GM12878 (cell line): Measurements from ENCODE around the gene PRR22. TPM values are rescaled to one million over a fixed set of nuclear protein-coding genes. Genes with fewer than 3 reads are reported as not detected.

ENCODE experiments used
- ATAC-seq: fragments of 200-7000 bp; cut with Tn5 transposase; 3 replicates; pipeline ENCODE4 v1.9.1; 2020; ENCODE audit warnings: mild to moderate bottlenecking, moderate library complexity
- BruUV-seq: library from RNA; stranded (reverse); fragments of 400-500 nt; replicated peaks from 2 replicates; lab custom pipeline; 2021; lab: Mats Ljungman, UMichigan
- CTCF ChIA-PET: fragments of 300-600 bp; sonication (Branson Sonifier 250); formaldehyde crosslinking; extraction: SDS; loops from one replicate; lab custom pipeline; 2021; ENCODE audit warnings: inconsistent platforms; lab: Yijun Ruan, JAX
- POLR2A ChIA-PET: fragments of 350-600 bp; formaldehyde crosslinking; extraction: SDS; loops from one replicate; lab custom pipeline; 2021; ENCODE audit warnings: inconsistent platforms; lab: Charles Lee
- RAD21 ChIA-PET: fragments of 300-600 bp; sonication (Branson Sonifier 250); formaldehyde crosslinking; loops from one replicate; lab custom pipeline; 2023; ENCODE audit warnings: antibody characterized with exemption; ENCODE audit not compliant: unreplicated experiment; lab: Charles Lee
- SMC1A ChIA-PET: fragments of 300-600 bp; sonication (Branson Sonifier 250); formaldehyde crosslinking; loops from one replicate; lab custom pipeline; 2023; ENCODE audit not compliant: unreplicated experiment, uncharacterized antibody; lab: Charles Lee
- DNase-seq: peaks from one replicate; pipeline ENCODE4 v3.0.0-alpha.2; 2011; ENCODE audit warnings: low read depth, low spot score
- FAIRE-seq: peaks from 3 replicates; lab custom pipeline; 2011; peaks lifted over from hg19 to GRCh38; lab: Jason Lieb, UNC
- H2AFZ ChIP-seq: 2 replicates; pipeline ENCODE4 v1.6.0; 2011; ENCODE audit warnings: low read depth, low read length, control low read depth; ENCODE audit not compliant: control insufficient read depth
- H3K27ac ChIP-seq: 2 replicates; pipeline ENCODE4 v1.5.1; 2011; ENCODE audit warnings: control low read depth; ENCODE audit not compliant: control insufficient read depth, insufficient read depth
- H3K27me3 ChIP-seq, 2 experiments: replicated peaks in 1 of 2; 2 replicates each; pipeline versions ENCODE4 v1.6.0 to v1.6.1; 2011; ENCODE audit warnings: low read length in 1 of 2; ENCODE audit not compliant: control insufficient read depth in 2 of 2, insufficient read depth in 2 of 2
- H3K36me3 ChIP-seq, 2 experiments: 2 replicates each; pipeline ENCODE4 v1.5.1; 2011; ENCODE audit warnings: low read length in 1 of 2; ENCODE audit not compliant: control insufficient read depth in 2 of 2, insufficient read depth in 2 of 2
- H3K4me1 ChIP-seq: 2 replicates; pipeline ENCODE4 v1.6.1; 2011; ENCODE audit warnings: mild to moderate bottlenecking, low read length, moderate library complexity, mixed read lengths; ENCODE audit not compliant: control insufficient read depth, insufficient read depth
- H3K4me2 ChIP-seq: 2 replicates; pipeline ENCODE4 v1.6.0; 2011; ENCODE audit warnings: control low read depth; ENCODE audit not compliant: control insufficient read depth, insufficient read depth
- H3K4me3 ChIP-seq: fragments of 200-600 bp; sonication (generic); 2 replicates; pipeline ENCODE4 v1.5.1; 2016
- H3K79me2 ChIP-seq: 2 replicates; pipeline ENCODE4 v1.6.0; 2011; ENCODE audit warnings: low read length; ENCODE audit not compliant: control insufficient read depth, insufficient read depth
- H3K9ac ChIP-seq: 2 replicates; pipeline ENCODE4 v1.8.0; 2011; ENCODE audit warnings: low read length, control low read depth, mixed read lengths; ENCODE audit not compliant: control insufficient read depth, insufficient read depth
- H3K9me3 ChIP-seq: replicated peaks from 3 replicates; pipeline ENCODE4 v1.5.1; 2011; ENCODE audit warnings: mild to moderate bottlenecking, low read length; ENCODE audit not compliant: control insufficient read depth, insufficient read depth
- H4K20me1 ChIP-seq: 2 replicates; pipeline ENCODE4 v1.6.0; 2011; ENCODE audit not compliant: control insufficient read depth, insufficient read depth
- BCL11A ChIP-seq: IDR thresholded peaks from 2 replicates; pipeline ENCODE4 v1.6.1; 2011; ENCODE audit warnings: low read depth, low read length
- E2F4 ChIP-seq: IDR thresholded peaks from 2 replicates; pipeline ENCODE4 v1.6.1; 2012; ENCODE audit warnings: low read depth, low read length, improper control_type of control experiment
- GABPA ChIP-seq: IDR thresholded peaks from 2 replicates; pipeline ENCODE4 v1.6.1; 2014; ENCODE audit warnings: antibody characterized with exemption, low read depth, mild to moderate bottlenecking, inconsistent platforms
- GATAD2B ChIP-seq: fragments of 450-650 bp; conservative IDR thresholded peaks from 2 replicates; pipeline ENCODE4 v1.6.1; 2017; ENCODE audit warnings: low read depth, mild to moderate bottlenecking, moderate library complexity
- IKZF2 ChIP-seq, 2 experiments: fragments of 450-650 bp; IDR thresholded peaks; 2 replicates each; pipeline ENCODE4 v1.6.1; 2017; ENCODE audit warnings: mild to moderate bottlenecking in 2 of 2, moderate library complexity in 2 of 2
- IRF4 ChIP-seq: IDR thresholded peaks from 2 replicates; pipeline ENCODE4 v1.6.1; 2011; ENCODE audit warnings: low read depth, low read length
- MTA3 ChIP-seq: IDR thresholded peaks from 2 replicates; pipeline ENCODE4 v1.6.1; 2012; ENCODE audit warnings: low read length, inconsistent platforms, borderline replicate concordance
- MXI1 ChIP-seq: fragments of 150-350 bp; IDR thresholded peaks from 2 replicates; pipeline ENCODE4 v1.6.1; 2011; ENCODE audit warnings: low read depth, mild to moderate bottlenecking, inconsistent platforms, low read length, improper control_type of control experiment
- NBN ChIP-seq: fragments of 450-650 bp; IDR thresholded peaks from 2 replicates; pipeline ENCODE4 v1.6.1; 2016
- REST ChIP-seq: IDR thresholded peaks from 2 replicates; pipeline ENCODE4 v1.6.1; 2012; ENCODE audit warnings: mild to moderate bottlenecking, low read depth, low read length
- WRNIP1 ChIP-seq: IDR thresholded peaks from 2 replicates; pipeline ENCODE4 v1.6.1; 2011; ENCODE audit warnings: low read depth, low read length, improper control_type of control experiment, borderline replicate concordance
- YBX1 ChIP-seq: fragments of 450-650 bp; IDR thresholded peaks from 2 replicates; pipeline ENCODE4 v1.6.1; 2016; ENCODE audit warnings: antibody characterized with exemption
- ZBTB4 ChIP-seq: fragments of 450-650 bp; formaldehyde crosslinking; IDR thresholded peaks from 2 replicates; pipeline ENCODE4 v1.4.0; 2022; ENCODE audit warnings: mild to moderate bottlenecking, moderate library complexity
- ZNF217 ChIP-seq: fragments of 450-650 bp; IDR thresholded peaks from 2 replicates; pipeline ENCODE4 v1.6.1; 2017; ENCODE audit warnings: antibody characterized with exemption, mild to moderate bottlenecking
- ZNF384 ChIP-seq: IDR thresholded peaks from 2 replicates; pipeline ENCODE4 v1.6.1; 2012; ENCODE audit warnings: low read depth, mild to moderate bottlenecking, low read length, improper control_type of control experiment, borderline replicate concordance
- WGBS: methylation state at CpG from one replicate; pipeline ENCODE4 v1.1.6; 2016; ENCODE audit warnings: low lambda C conversion rate; ENCODE audit not compliant: insufficient replicate concordance, insufficient coverage; ENCODE audit errors: missing lambda C conversion rate; 5-methylcytosine and 5-hydroxymethylcytosine counted together
- in situ Hi-C: fragments of 300-500 bp; cut with MboI; formaldehyde crosslinking; loops from 9 replicates; pipeline ENCODE4 v1.14.3; 2018; ENCODE audit warnings: mixed read lengths
- intact Hi-C: fragments of 100-400 bp; cut with micrococcal nuclease; formaldehyde crosslinking; loops from one replicate; pipeline ENCODE4 v1.14.2; 2022; ENCODE audit not compliant: unreplicated experiment
- polyA plus RNA-seq, 11 experiments: library from polyadenylated mRNA; depleted of rRNA in 4 of 11; unstranded in 6 of 11; stranded (reverse) in 5 of 11; fragments of >200 nt; fragmentation: Nextera tagmentation in 4 of 11; fragmentation: Illumina TruSeq in 1 of 11; extraction: Ambion mirVana in 4 of 11; extraction: Trizol in 1 of 11; gene quantifications; 1 replicate in 1 of 11; 2 replicates in 10 of 11; pipeline versions ENCODE4 v1.2.1 to v1.2.3, GENCODE V29; 2011 to 2016; ENCODE audit warnings: inconsistent platforms in 2 of 11, missing spikeins in 2 of 11, low read depth in 1 of 11
- total RNA-seq, 4 experiments: library from RNA; depleted of rRNA in 3 of 4; stranded (reverse); fragments of >200 nt in 3 of 4; fragmentation: Illumina TruSeq in 1 of 4; extraction: Trizol in 1 of 4; gene quantifications; 2 replicates each; pipeline versions ENCODE4 v1.2.1 to v1.2.3, GENCODE V29; 2013 to 2021

Gene PRR22
- total and polyA plus RNA-seq, 10 of the 15 experiments (the other 5 are each of a cell fraction or from before 2014, with no cell fraction given), result 0.31 to 4.4 (median 1.3) TPM; not detected in 2

GRCh38 chr19:5803752-5804515, 19.4 kb upstream of the PRR22 start:
- CTCF ChIA-PET, result interaction anchor here (0.5 to 1.7 kb wide), 54 partner anchors 8 to 1237 kb away, joined by 3 to 45 read pairs (median 4); partner anchors contain the start of genes CATSPERD, DUS3L, NDUFA11 and RFX2
- H3K4me1 ChIP-seq, result peaks cover 7% of the 10 kb centered on the region
- H3K4me2 ChIP-seq, result peak overlapping the region; percentile 97
- in situ Hi-C loops, result no loop called here
- H3K36me3 ChIP-seq, result no peaks in the 10 kb centered on the region
- FAIRE-seq (peak; percentile 57), DNase-seq (peak; percentile 39), ATAC-seq (peak; percentile 99)
- SMC1A ChIA-PET, result interaction anchor here (0.6 to 1.9 kb wide), 15 partner anchors 9 to 225 kb away, joined by 3 to 13 read pairs (median 3); partner anchors contain the start of genes NDUFA11, RPL36 and VMAC
- WGBS, result 1% methylated on average over 52 of the region's 54 CpGs
- POLR2A ChIA-PET, result interaction anchor here (1.3 to 1.4 kb wide), 2 partner anchors 13 to 100 kb away, joined by 4 to 7 read pairs; partner anchors contain the start of genes DUS3L and NDUFA11
- no peak overlapping the region for H3K27ac ChIP-seq
- H3K4me3 ChIP-seq, result peak overlapping the region; percentile 6; the same call in 1 of the 2 replicates
- intact Hi-C loops, result loop anchor here (2.0 to 10.0 kb wide), 2 partner anchors 81 to 221 kb away; no protein-coding TSS in a partner anchor
- BruUV-seq, result no TSS peak
- no peaks in the 10 kb centered on the region for H4K20me1 ChIP-seq
- peak overlapping the region; percentile 80 for H2AFZ ChIP-seq
- RAD21 ChIA-PET, result interaction anchor here (0.6 to 2.1 kb wide), 13 partner anchors 14 to 696 kb away, joined by 3 to 15 read pairs (median 4); partner anchors contain the start of genes NDUFA11 and VMAC
- no peaks in the 10 kb centered on the region; a peak in 2 of 4 replicates for H3K27me3 ChIP-seq
- H3K9ac ChIP-seq, result peak overlapping the region; percentile 8; the same call in 1 of the 2 replicates
- H3K9me3 ChIP-seq, result no peaks in the 10 kb centered on the region
- no peaks in the 10 kb centered on the region for H3K79me2 ChIP-seq
- TF ChIP-seq ZBTB4 (CRISPR knock-in tag) (no peak), YBX1 (no peak), BCL11A (no peak), NBN (0 out of 2 replicates have a peak, but pooled peaks have one; percentile 17), E2F4 (peak; percentile 58; the same call in 1 of the 2 replicates), IRF4 (no peak), ZNF384 (no peak), IKZF2 (IDR thresholded peaks at IDR 0.05) (no peak), ZNF217 (no peak), MXI1 (peak; percentile 44; the same call in 1 of the 2 replicates), REST (no peak), WRNIP1 (no peak), GABPA (no peak), MTA3 (no peak), GATAD2B (no peak)
